Esophagus squamous epithelium (tissue), 4 donors: ENCODE measurements around the gene CCDC40.

Source experiments
- POLR2A ChIP-seq, 4 donors: fragments of 450-650 bp; IDR thresholded peaks; one replicate each; pipeline ENCODE4 v1.6.1; 2017; ENCODE audit warnings: antibody characterized with exemption in 4 of 4, mild to moderate bottlenecking in 4 of 4, moderate library complexity in 3 of 4
- TF ChIP-seq, protein P1 (sequence below), 6 experiments: fragments of 450-650 bp in 4 of 6; fragments of 200-600 bp in 2 of 6; sonication (generic) in 2 of 6; IDR thresholded peaks; one replicate each; pipeline ENCODE4 v1.5.1; 2016 to 2019; ENCODE audit warnings: antibody characterized with exemption in 6 of 6, mild to moderate bottlenecking in 4 of 6, moderate library complexity in 4 of 6

DNA sequence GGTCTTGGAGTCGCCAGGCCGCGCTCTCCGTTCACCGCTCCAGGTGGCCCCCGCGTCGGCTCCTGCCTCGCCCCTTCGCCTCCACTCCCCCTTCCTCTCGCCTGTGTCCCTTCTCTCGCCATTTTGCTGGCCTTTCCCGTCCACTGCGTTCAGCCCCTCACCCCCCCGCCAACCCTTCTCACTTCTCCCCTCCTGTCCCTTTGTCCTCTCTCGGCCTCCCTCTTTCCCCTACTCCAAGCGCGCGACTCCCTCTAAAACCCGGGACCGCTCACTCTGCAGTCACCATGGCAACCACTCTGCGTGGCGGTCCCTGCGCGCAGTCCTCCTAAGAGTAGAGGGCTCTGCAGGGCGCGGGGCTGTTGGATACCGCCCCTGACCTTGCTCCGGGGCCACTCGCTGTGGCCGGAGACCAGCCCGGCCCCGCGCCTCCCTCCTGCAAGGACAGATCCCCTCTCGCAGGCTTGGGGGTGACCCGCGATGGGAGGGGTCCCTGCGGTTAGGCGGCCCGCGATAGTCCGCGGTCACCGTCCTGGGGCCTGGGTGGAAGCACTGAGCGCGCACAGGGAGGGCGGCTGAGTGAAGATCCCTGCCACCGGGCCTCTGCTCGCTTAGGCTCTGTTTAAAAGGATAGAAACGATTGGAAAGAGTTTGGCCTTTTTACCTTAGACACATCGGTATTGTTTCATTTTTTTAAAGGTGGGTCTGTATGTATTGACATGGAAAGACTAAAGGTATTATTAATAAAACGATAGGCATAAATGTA is 454 bp downstream of the CCDC40 start:
- no peak for TF ChIP-seq POLR2A (IDR thresholded peaks at IDR 0.05)
- TF ChIP-seq, protein P1, sequence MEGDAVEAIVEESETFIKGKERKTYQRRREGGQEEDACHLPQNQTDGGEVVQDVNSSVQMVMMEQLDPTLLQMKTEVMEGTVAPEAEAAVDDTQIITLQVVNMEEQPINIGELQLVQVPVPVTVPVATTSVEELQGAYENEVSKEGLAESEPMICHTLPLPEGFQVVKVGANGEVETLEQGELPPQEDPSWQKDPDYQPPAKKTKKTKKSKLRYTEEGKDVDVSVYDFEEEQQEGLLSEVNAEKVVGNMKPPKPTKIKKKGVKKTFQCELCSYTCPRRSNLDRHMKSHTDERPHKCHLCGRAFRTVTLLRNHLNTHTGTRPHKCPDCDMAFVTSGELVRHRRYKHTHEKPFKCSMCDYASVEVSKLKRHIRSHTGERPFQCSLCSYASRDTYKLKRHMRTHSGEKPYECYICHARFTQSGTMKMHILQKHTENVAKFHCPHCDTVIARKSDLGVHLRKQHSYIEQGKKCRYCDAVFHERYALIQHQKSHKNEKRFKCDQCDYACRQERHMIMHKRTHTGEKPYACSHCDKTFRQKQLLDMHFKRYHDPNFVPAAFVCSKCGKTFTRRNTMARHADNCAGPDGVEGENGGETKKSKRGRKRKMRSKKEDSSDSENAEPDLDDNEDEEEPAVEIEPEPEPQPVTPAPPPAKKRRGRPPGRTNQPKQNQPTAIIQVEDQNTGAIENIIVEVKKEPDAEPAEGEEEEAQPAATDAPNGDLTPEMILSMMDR (IDR thresholded peaks at IDR 0.05), result no peak
